Measurements from ENCODE around the gene R3HDM2. TPM values are rescaled to one million over a fixed set of nuclear protein-coding genes. Genes with fewer than 3 reads are reported as not detected.

The R3HDM2 gene
- total RNA-seq, 1 experiment from 2014 or later: 34.7 TPM

GRCh38 chr12:57452937-57453509 lies 22.2 kb upstream of the R3HDM2 start:
- no peak for TF ChIP-seq PRDM15 (CRISPR knock-in tag; IDR thresholded peaks at IDR 0.05)
- TF ChIP-seq, protein P1, sequence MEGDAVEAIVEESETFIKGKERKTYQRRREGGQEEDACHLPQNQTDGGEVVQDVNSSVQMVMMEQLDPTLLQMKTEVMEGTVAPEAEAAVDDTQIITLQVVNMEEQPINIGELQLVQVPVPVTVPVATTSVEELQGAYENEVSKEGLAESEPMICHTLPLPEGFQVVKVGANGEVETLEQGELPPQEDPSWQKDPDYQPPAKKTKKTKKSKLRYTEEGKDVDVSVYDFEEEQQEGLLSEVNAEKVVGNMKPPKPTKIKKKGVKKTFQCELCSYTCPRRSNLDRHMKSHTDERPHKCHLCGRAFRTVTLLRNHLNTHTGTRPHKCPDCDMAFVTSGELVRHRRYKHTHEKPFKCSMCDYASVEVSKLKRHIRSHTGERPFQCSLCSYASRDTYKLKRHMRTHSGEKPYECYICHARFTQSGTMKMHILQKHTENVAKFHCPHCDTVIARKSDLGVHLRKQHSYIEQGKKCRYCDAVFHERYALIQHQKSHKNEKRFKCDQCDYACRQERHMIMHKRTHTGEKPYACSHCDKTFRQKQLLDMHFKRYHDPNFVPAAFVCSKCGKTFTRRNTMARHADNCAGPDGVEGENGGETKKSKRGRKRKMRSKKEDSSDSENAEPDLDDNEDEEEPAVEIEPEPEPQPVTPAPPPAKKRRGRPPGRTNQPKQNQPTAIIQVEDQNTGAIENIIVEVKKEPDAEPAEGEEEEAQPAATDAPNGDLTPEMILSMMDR (IDR thresholded peaks at IDR 0.05): peak; percentile 76
- no peak for TF ChIP-seq NR2C2 (CRISPR knock-in tag; IDR thresholded peaks at IDR 0.05)
- TF ChIP-seq, protein P2, sequence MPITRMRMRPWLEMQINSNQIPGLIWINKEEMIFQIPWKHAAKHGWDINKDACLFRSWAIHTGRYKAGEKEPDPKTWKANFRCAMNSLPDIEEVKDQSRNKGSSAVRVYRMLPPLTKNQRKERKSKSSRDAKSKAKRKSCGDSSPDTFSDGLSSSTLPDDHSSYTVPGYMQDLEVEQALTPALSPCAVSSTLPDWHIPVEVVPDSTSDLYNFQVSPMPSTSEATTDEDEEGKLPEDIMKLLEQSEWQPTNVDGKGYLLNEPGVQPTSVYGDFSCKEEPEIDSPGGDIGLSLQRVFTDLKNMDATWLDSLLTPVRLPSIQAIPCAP (CRISPR knock-in tag; IDR thresholded peaks at IDR 0.05): no peak
- TF ChIP-seq, protein P3, sequence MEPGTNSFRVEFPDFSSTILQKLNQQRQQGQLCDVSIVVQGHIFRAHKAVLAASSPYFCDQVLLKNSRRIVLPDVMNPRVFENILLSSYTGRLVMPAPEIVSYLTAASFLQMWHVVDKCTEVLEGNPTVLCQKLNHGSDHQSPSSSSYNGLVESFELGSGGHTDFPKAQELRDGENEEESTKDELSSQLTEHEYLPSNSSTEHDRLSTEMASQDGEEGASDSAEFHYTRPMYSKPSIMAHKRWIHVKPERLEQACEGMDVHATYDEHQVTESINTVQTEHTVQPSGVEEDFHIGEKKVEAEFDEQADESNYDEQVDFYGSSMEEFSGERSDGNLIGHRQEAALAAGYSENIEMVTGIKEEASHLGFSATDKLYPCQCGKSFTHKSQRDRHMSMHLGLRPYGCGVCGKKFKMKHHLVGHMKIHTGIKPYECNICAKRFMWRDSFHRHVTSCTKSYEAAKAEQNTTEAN (CRISPR knock-in tag; IDR thresholded peaks at IDR 0.05): no peak
- TF ChIP-seq, protein P4, sequence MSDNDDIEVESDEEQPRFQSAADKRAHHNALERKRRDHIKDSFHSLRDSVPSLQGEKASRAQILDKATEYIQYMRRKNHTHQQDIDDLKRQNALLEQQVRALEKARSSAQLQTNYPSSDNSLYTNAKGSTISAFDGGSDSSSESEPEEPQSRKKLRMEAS (CRISPR knock-in tag; IDR thresholded peaks at IDR 0.05): peak; percentile 63; the same call in 1 of the 2 replicates
- TF ChIP-seq ZNF121 (CRISPR knock-in tag; IDR thresholded peaks at IDR 0.05): peak; percentile 61; the same call in 1 of the 2 replicates
- no peak for TF ChIP-seq KAT7 (CRISPR knock-in tag; IDR thresholded peaks at IDR 0.05; ENCODE audit: borderline replicate concordance)
- no peak for TF ChIP-seq PREB (CRISPR knock-in tag; IDR thresholded peaks at IDR 0.05; ENCODE audit: borderline replicate concordance)
- TF ChIP-seq USF1 (CRISPR knock-in tag; IDR thresholded peaks at IDR 0.05): no peak
- TF ChIP-seq NFE2L1 (CRISPR knock-in tag; IDR thresholded peaks at IDR 0.05): no peak
- TF ChIP-seq TEAD1 (CRISPR knock-in tag; IDR thresholded peaks at IDR 0.05): no peak
- POLR2A ChIA-PET: interaction anchor here (0.6 to 1.7 kb wide), 7 partner anchors 23 to 292 kb away, joined by 3 to 11 read pairs (median 3); partner anchors contain the start of gene TSPAN31
- H3K36me3 Mint-ChIP-seq: no peaks in the 10 kb centered on the region
- DNase-seq (ENCODE audit: low spot score) (peak; percentile 94), ATAC-seq (peak; percentile 72)
- no peak overlapping the region for H3K27ac Mint-ChIP-seq
- H3K9me3 Mint-ChIP-seq: peaks cover 3% of the 10 kb centered on the region
- CTCF ChIA-PET: interaction anchor here (0.5 to 9.4 kb wide), 65 partner anchors 9 to 325 kb away, joined by 3 to 245 read pairs (median 6); partner anchors contain the start of genes INHBC, LRP1 and STAC3
- no peak overlapping the region for H3K4me3 Mint-ChIP-seq
- H3K4me1 Mint-ChIP-seq: peaks cover 43% of the 10 kb centered on the region
- no peaks in the 10 kb centered on the region for H3K27me3 Mint-ChIP-seq (ENCODE audit: low read depth)

DNA sequence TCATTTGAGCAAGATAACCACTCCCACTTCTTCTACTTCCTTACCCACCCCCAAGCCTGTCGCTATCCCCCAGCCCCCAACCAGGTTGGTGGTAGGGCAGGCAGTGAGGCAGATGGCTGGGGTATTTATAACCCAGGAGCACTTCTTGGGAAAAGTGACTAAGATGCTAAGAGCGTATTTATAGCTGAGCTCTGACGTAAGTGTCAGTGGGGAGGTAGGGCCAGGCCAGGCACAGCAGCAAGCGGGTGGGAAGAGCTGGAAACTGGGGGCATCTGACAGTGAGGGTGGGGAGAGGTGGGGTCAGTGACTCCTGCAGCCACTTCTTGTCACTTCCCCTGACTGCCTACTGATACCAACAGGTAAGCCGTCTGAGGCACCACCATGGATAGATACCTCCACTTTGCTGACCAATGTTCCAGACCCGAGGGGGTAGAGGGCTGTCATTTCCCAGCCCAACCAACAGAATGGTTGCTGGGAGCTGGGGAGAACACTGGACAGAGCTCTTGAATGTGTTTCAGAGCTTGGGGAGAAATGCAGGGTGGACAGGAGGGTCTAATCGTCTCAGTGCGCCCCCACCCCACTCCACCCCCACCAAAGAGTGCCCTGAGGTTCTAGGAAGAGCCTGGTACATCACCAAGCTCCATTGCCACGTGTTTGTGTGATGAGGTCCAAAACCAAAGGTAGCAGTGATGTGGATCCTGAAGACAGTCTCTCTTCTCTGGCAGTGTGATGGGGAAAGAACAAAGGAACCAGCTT lies 21.5 kb upstream of the R3HDM2 start:
- ChIA-PET POLR2A (interaction anchor here (0.5 to 1.7 kb wide), 8 partner anchors 22 to 293 kb away, joined by 3 to 11 read pairs (median 3); partner anchors contain the start of gene TSPAN31), CTCF (interaction anchor here (0.5 to 9.4 kb wide), 66 partner anchors 8 to 324 kb away, joined by 3 to 245 read pairs (median 6); partner anchors contain the start of genes INHBC, LRP1 and STAC3)
- Mint-ChIP-seq H3K27ac (peak overlapping the region; percentile 70; the same call in 1 of the 2 replicates), H3K9me3 (peaks cover 3% of the 10 kb centered on the region), H3K27me3 (ENCODE audit: low read depth) (no peaks in the 10 kb centered on the region), H3K4me3 (no peak overlapping the region), H3K4me1 (peaks cover 38% of the 10 kb centered on the region), H3K36me3 (no peaks in the 10 kb centered on the region)
- ATAC-seq (no peak), DNase-seq (ENCODE audit: low spot score) (no peak)
- TF ChIP-seq FOXP4 (CRISPR knock-in tag; IDR thresholded peaks at IDR 0.05) (no peak), ZNF219 (CRISPR knock-in tag; IDR thresholded peaks at IDR 0.05; ENCODE audit: borderline replicate concordance) (no peak), ZNF425 (CRISPR knock-in tag; conservative IDR thresholded peaks at IDR 0.05) (no peak), TEAD4 (CRISPR knock-in tag; IDR thresholded peaks at IDR 0.05) (no peak), GTF2I (CRISPR knock-in tag; conservative IDR thresholded peaks at IDR 0.05) (no peak), EMX1 (CRISPR knock-in tag; IDR thresholded peaks at IDR 0.05) (no peak)

Data from WTC11 (cell line).